HuH-7 (cell line): ENCODE data around the gene LIPG.
"Not testable (repeated sequence)": the region's sequence is repeated elsewhere in the genome, so short reads cannot be mapped to it uniquely, and the experiment has no call there.

Experiments
- DNase-seq: peaks from one replicate; pipeline ENCODE4 v3.0.0; 2011; ENCODE audit warnings: low spot score

Gene LIPG

DNA sequence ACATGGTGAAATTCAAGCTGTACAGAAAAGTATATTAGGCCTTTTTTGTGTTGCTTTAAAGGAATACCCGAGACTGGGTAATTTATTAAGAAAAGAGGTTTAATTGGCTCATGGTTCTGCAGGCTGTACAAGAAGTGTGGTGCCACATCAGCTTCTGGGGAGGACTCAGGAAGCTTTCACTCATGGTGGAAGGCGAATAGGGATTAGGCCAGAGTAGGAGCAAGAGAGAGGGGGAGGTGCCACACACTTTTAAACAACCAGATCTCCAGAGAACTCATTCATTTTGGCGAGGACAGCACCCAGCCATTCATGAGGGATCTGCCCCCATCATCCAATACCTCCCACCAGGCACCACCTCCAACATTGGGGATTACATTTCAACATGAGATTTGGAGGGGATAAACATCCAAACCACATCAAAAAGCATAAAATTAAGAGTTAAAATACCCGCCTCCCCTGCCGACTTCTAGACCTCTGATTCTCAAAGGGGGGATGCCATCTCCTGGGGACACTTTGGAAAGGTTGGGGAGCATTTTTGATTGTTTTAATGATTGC is 15.1 kb upstream of the LIPG start:
- DNase-seq, result no peak

GRCh38 chr18:49547701-49548100 is 14.2 kb upstream of the LIPG start:
- DNase-seq, result no peak

DNA sequence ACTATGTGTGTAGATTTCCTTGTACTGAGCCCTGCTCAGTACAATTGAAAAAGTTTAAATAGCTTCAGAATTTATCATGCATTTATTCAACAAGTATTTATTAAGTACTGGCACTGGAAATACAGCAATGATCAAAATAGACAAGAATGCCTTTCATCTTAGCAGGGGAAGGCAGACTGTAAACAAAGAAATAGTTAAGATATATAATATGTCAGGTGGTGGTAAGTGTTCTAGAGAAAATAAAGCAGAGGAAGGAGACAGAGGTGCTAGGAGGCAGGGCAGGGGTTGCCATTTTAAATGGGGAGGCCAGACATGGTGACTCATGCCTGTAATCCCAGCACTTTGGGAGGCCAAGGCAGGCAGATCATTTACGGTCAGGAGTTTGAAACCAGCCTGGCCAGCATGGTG is 13.6 kb upstream of the LIPG start:
- DNase-seq, result no peak

GRCh38 chr18:49550621-49551339 is 11.1 kb upstream of the LIPG start:
- no peak for DNase-seq

DNA sequence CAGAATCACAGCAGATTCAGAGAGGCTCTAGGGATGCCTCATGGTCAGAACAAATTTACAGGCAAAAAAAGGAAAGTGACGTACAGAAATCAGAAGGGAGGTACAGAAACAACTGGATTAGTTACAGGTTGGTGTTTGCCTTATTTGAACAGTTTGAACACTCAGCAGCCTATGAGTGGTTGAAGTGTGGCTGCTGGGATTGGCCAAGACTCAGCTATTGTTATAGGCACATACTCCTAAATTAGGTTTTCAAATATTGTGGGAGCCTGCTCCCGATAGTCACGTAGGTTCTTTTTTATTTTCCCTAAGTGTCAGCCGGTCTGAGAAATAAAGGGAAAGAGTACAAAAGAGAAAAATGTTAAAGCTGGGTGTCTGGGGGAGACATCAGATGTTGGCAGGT is 8.9 kb upstream of the LIPG start:
- no peak for DNase-seq

DNA sequence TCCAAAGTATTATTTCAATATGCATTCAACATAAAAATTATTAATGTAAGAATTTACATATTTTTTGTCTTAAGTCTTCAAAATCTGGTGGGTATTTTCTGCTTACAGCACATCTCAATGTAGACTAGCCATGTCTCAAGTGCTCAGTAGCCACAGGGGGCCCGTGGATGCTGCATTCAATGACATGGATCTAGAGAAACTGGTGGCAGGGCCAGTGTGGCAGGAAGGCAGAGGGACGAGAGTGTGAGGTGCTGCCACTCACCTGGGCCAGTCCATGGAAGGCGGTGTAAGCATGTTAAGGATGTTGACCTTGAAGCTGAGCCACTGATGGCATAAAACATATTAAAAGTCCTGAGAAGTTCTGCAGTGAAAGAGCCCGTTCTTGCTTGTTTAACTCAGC is 6.2 kb upstream of the LIPG start:
- DNase-seq, result no peak

DNA sequence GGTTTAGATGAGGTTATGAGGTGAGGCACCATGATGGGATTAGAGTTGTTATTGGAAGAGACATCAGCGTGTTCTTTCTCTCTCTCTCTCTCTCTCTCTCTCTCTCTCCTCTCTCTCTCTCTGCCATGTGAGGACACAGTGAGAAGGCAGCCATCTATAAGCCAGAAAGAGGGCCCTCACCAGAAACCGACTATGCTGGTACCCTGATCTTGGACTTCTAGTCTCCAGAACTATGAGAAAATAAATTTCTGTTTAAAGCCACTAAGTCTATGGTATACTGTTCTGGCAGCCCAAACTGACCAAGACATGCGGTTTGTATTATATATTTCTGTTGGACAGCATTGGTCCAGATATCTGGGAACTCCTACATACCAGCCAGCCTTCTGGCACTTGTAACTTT is 3.5 kb upstream of the LIPG start:
- DNase-seq, result no peak

GRCh38 chr18:49559326-49559931 is 2.4 kb upstream of the LIPG start:
- DNase-seq, result not testable (repeated sequence)

DNA sequence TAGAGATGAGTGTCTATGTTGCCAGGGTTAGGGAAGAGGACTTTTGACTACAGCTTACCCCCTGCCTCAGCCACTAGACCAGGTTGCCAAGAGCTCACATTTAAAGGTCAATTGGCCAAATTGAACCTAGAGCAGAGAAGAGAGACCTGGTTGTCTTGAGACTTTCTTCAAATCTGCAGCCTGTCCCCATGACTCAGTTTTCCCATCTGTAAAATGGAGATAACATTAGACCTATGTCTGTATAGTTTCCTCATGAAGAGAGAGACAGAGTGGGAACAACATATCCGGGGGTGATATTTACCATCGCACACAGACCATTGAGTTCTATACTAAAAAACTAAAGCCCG is 1.6 kb upstream of the LIPG start:
- DNase-seq, result no peak

- DNase-seq, result peak; percentile 30
Measured at GRCh38 chr18:49560624-49561288, 1.1 kb upstream of the LIPG start.

DNA sequence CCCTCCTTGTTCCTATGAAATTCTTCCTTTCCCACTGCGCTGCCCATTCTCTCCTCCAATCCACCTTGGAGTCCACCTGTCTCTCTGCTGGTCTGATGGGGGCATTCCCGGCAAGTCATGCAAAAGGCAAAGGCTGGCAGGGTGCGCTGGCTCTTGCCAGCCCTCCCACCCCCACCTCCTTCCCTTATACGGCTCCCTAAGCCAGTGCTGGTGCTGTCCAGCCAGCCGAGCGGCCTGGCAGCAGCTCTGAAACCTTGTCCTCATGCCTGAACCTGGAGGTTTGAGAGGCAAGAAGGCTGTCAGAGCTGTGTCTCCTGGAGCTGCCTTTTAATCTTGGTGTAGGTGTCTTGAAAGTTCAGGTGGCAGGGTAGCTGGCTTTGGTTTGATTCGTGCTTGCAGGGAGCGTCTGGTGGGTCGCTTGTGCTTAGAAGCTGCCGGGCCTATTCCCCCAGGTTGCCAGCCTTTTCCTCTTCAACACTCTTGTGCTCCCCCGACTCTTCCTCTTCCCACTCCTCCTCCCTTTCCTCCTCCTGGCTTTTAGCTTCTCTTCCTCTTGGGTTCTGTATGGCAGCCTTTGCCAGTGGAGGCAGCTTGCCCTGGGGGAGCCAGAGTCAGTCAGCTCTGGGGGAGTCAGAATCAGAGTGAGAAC is 748 bp downstream of the LIPG start:
- no peak for DNase-seq

GRCh38 chr18:49563130-49563540 is 1.3 kb downstream of the LIPG start:
- DNase-seq, result no peak

GRCh38 chr18:49563701-49564517 is 2.1 kb downstream of the LIPG start:
- DNase-seq, result no peak

GRCh38 chr18:49564518-49564834 is 2.6 kb downstream of the LIPG start:
- DNase-seq, result no peak

DNA sequence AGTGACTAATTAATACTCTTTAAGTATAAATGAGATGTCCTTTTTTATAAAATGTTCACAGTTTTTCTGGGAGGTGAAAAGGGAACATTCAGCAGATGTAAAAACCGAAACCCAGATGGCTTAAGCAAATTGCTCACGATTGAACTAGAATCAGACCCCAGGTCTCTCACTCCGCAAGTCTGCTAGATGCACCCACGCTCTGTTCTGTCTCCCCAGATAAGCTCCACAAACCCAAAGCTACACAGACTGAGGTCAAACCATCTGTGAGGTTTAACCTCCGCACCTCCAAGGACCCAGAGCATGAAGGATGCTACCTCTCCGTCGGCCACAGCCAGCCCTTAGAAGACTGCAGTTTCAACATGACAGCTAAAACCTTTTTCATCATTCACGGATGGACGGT is 3.2 kb downstream of the LIPG start:
- no peak for DNase-seq

- DNase-seq, result no peak
Measured at GRCh38 chr18:49565612-49566011, 3.8 kb downstream of the LIPG start.

DNA sequence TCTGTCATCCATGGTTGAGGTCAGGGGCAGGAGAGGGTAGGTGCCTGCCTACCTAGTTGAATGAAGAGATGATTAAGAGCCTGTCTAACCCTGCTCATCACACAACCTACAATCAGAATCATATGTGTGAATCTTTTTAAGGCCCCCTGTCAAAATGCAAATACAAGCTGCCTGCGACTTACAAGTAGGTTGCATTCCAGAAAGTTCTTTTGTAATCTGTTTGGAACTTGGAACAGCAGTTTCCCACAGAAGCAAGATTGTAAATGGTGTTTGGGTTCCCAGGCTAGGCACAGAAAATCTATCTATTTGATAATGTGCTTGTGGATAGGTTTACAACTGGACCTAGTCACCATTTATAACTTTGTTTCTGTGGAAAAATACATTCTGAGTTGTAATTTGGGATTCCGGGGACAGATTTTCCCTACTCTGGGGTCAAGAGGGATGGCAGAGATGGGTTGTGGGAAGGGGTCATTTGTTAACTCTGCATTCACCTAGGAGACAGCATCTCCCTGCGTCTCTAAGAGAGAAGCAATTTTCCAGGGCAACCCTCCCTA is 4.4 kb downstream of the LIPG start:
- DNase-seq, result no peak

DNA sequence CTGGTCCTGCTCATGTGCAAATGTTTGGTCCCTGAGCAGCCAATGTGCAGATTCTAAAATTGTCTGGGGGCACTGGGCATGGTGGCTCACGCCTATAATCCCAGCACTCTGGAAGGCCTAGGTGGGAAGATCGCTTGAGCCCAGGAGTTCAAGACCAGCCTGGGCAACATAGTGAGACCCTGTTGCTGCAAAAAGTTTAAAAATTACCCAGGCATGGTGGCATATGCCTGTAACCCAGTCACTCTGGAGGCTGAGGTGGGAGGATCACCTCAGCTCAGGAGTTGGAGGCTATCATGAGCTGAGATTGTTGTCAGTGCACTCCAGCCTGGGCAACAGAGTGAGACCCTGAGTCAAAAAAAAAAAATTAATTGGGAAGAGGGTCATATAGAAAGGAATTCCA is 5.1 kb downstream of the LIPG start:
- no peak for DNase-seq

DNA sequence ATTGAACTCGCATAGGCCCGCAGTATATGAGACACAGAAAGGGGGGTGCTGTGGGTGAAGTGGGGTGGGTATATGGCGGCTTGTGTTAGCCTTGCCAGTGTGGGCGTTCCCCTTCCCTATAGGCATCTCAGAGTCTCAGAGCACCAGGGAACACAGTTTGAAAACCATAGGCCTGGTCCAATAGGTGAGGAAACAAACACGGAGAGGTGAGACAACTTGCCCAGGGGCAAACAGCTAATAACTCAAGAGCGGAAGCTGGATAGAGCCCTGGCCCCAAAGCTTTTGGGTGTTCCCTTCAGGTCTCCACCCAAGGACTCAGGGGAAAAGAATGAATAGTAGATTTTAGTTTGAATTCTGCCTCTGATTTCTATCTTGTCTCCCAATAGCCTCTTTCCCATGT is 7.9 kb downstream of the LIPG start:
- DNase-seq, result no peak

DNA sequence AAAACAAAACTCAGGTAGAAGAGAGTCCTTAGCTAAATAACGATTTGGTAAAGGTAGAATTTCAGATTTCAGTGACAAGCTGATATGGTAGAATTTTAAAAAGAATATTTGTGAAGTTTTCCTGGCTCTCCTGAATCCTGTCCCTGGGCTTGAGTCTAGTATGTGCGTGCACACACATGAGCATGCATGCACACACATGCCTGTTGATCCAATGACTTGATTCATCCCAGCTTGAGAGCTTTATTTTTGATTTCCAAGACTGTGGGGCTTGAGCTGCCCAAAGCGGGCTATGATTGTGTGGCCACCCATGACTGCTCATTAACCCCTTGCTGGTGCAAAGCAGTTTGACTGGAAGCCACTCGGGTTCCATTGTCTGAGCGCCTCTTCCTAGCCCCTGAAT is 9.0 kb downstream of the LIPG start:
- no peak for DNase-seq

DNA sequence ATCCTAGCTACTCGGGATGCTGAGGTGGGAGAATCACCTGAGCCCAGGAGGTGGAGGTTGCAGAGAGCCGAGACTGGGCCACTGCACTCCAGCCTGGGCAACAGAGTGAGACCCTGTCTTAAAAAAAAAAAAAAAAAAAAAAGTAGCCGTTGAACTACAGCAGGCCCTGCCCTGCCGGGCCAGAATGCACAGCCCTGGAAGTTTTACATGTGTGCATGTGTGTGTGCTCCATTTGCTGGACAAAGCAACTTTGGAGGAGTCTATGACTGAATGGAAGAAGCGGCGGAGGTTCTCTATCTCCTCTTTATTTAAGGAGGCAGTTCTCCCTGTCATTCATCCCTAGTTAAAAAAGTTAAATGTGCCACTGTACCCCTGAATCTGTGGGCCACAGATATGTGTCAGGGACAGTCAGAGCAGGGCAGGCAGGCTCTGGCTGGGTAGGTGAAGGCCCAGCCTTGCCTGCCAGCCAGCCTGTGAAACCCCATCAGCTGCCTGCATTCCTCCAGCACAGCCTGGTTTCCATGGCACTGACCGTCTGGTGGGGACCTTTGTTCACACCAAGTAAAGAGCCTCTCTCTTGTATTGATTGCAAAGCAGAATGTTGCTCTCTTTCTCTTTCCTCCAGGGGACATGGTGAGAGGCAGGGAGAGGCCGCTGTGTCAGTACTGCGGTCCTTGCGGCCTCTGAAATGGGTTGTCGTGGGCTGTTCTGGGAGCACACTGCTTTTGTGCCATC is 10.9 kb downstream of the LIPG start:
- peak; percentile 45 for DNase-seq
